ENCODE data around the gene ADORA2A.

ADORA2A gene

GRCh38 chr22:24427500-24428164 lies at the start of gene ADORA2A:
ADORA2A (plus strand) TSS chr22:24427599; CDS start chr22:24433405, 5,806 bp downstream.
- Mint-ChIP-seq H3K4me3 (peak within 1 kb of the TSS; percentile 100), H3K36me3 (peaks cover 7% of the 10 kb centered on the region), H3K27me3 (no peaks in the 10 kb centered on the region), H3K27ac (peak within 1 kb of the TSS; percentile 99), H3K9me3 (no peaks in the 10 kb centered on the region), H3K4me1 (peaks cover 65% of the 10 kb centered on the region)

- peak overlapping the region; percentile 82 for H3K27ac Mint-ChIP-seq
- peaks cover 6% of the 10 kb centered on the region for H3K36me3 Mint-ChIP-seq
- no peak overlapping the region for H3K4me3 Mint-ChIP-seq
Measured at GRCh38 chr22:24379536-24379935, 47.9 kb upstream of the ADORA2A start.

GRCh38 chr22:24380220-24380904 lies 47.0 kb upstream of the ADORA2A start:
- Mint-ChIP-seq H3K27me3 (no peaks in the 10 kb centered on the region), H3K27ac (no peak overlapping the region), H3K9me3 (no peaks in the 10 kb centered on the region), H3K4me3 (no peak overlapping the region), H3K36me3 (peaks cover 2% of the 10 kb centered on the region), H3K4me1 (peaks cover 29% of the 10 kb centered on the region)

More at GRCh38 chr22:24379536-24379935, 47.9 kb upstream of the ADORA2A start:
- Mint-ChIP-seq H3K27me3 (no peaks in the 10 kb centered on the region), H3K4me1 (peaks cover 29% of the 10 kb centered on the region), H3K9me3 (no peaks in the 10 kb centered on the region)

GRCh38 chr22:24380905-24381230 lies 46.5 kb upstream of the ADORA2A start:
- Mint-ChIP-seq H3K4me1 (peaks cover 29% of the 10 kb centered on the region), H3K9me3 (no peaks in the 10 kb centered on the region), H3K27ac (no peak overlapping the region), H3K27me3 (no peaks in the 10 kb centered on the region), H3K4me3 (no peak overlapping the region), H3K36me3 (peaks cover 2% of the 10 kb centered on the region)

- Mint-ChIP-seq H3K27ac (no peak overlapping the region), H3K36me3 (peaks cover 4% of the 10 kb centered on the region), H3K4me1 (peaks cover 19% of the 10 kb centered on the region), H3K4me3 (no peak overlapping the region), H3K9me3 (no peaks in the 10 kb centered on the region), H3K27me3 (no peaks in the 10 kb centered on the region)
Measured at GRCh38 chr22:24383061-24383460, 44.3 kb upstream of the ADORA2A start.

GRCh38 chr22:24384131-24384530 lies 43.3 kb upstream of the ADORA2A start:
- H3K4me3 Mint-ChIP-seq, result no peak overlapping the region
- no peaks in the 10 kb centered on the region for H3K27me3 Mint-ChIP-seq
- H3K27ac Mint-ChIP-seq, result no peak overlapping the region
- H3K4me1 Mint-ChIP-seq, result peaks cover 9% of the 10 kb centered on the region
- peaks cover 4% of the 10 kb centered on the region for H3K36me3 Mint-ChIP-seq
- no peaks in the 10 kb centered on the region for H3K9me3 Mint-ChIP-seq

- H3K9me3 Mint-ChIP-seq, result no peaks in the 10 kb centered on the region
- no peak overlapping the region for H3K27ac Mint-ChIP-seq
- H3K4me1 Mint-ChIP-seq, result peaks cover 13% of the 10 kb centered on the region
- peaks cover 4% of the 10 kb centered on the region for H3K36me3 Mint-ChIP-seq
- no peaks in the 10 kb centered on the region for H3K27me3 Mint-ChIP-seq
- no peak overlapping the region for H3K4me3 Mint-ChIP-seq
Measured at GRCh38 chr22:24386937-24387471, 40.4 kb upstream of the ADORA2A start.

GRCh38 chr22:24389680-24390079 lies 37.7 kb upstream of the ADORA2A start:
- H3K9me3 Mint-ChIP-seq, result no peaks in the 10 kb centered on the region
- peaks cover 4% of the 10 kb centered on the region for H3K36me3 Mint-ChIP-seq
- no peaks in the 10 kb centered on the region for H3K27me3 Mint-ChIP-seq
- no peak overlapping the region for H3K27ac Mint-ChIP-seq
- peaks cover 13% of the 10 kb centered on the region for H3K4me1 Mint-ChIP-seq
- no peak overlapping the region for H3K4me3 Mint-ChIP-seq

- H3K36me3 Mint-ChIP-seq, result peaks cover 4% of the 10 kb centered on the region
- no peaks in the 10 kb centered on the region for H3K27me3 Mint-ChIP-seq
- H3K27ac Mint-ChIP-seq, result no peak overlapping the region
- H3K4me3 Mint-ChIP-seq, result no peak overlapping the region
- H3K9me3 Mint-ChIP-seq, result no peaks in the 10 kb centered on the region
- H3K4me1 Mint-ChIP-seq, result peaks cover 13% of the 10 kb centered on the region
Measured at GRCh38 chr22:24390156-24390555, 37.2 kb upstream of the ADORA2A start.

GRCh38 chr22:24390576-24390975 lies 36.8 kb upstream of the ADORA2A start:
- H3K27me3 Mint-ChIP-seq, result no peaks in the 10 kb centered on the region
- peaks cover 13% of the 10 kb centered on the region for H3K4me1 Mint-ChIP-seq
- H3K36me3 Mint-ChIP-seq, result peaks cover 4% of the 10 kb centered on the region
- H3K4me3 Mint-ChIP-seq, result no peak overlapping the region
- no peak overlapping the region for H3K27ac Mint-ChIP-seq
- H3K9me3 Mint-ChIP-seq, result no peaks in the 10 kb centered on the region

- Mint-ChIP-seq H3K27me3 (no peaks in the 10 kb centered on the region), H3K4me1 (peaks cover 13% of the 10 kb centered on the region), H3K36me3 (peaks cover 5% of the 10 kb centered on the region), H3K4me3 (no peak overlapping the region), H3K9me3 (no peaks in the 10 kb centered on the region), H3K27ac (no peak overlapping the region)
Measured at GRCh38 chr22:24391836-24392217, 35.6 kb upstream of the ADORA2A start.

- no peaks in the 10 kb centered on the region for H3K27me3 Mint-ChIP-seq
- H3K4me1 Mint-ChIP-seq, result peaks cover 13% of the 10 kb centered on the region
- no peak overlapping the region for H3K27ac Mint-ChIP-seq
- H3K4me3 Mint-ChIP-seq, result no peak overlapping the region
- no peaks in the 10 kb centered on the region for H3K9me3 Mint-ChIP-seq
- H3K36me3 Mint-ChIP-seq, result peaks cover 2% of the 10 kb centered on the region
Measured at GRCh38 chr22:24392218-24392931, 35.0 kb upstream of the ADORA2A start.

GRCh38 chr22:24393012-24393559 lies 34.3 kb upstream of the ADORA2A start:
- Mint-ChIP-seq H3K9me3 (no peaks in the 10 kb centered on the region), H3K27ac (no peak overlapping the region), H3K27me3 (no peaks in the 10 kb centered on the region), H3K4me3 (no peak overlapping the region), H3K36me3 (peaks cover 4% of the 10 kb centered on the region), H3K4me1 (peaks cover 18% of the 10 kb centered on the region)

- no peak overlapping the region for H3K4me3 Mint-ChIP-seq
- H3K27ac Mint-ChIP-seq, result no peak overlapping the region
- H3K4me1 Mint-ChIP-seq, result peaks cover 19% of the 10 kb centered on the region
- no peaks in the 10 kb centered on the region for H3K27me3 Mint-ChIP-seq
- H3K9me3 Mint-ChIP-seq, result no peaks in the 10 kb centered on the region
- peaks cover 4% of the 10 kb centered on the region for H3K36me3 Mint-ChIP-seq
Measured at GRCh38 chr22:24393848-24394247, 33.6 kb upstream of the ADORA2A start.

GRCh38 chr22:24394254-24394653 lies 33.1 kb upstream of the ADORA2A start:
- Mint-ChIP-seq H3K4me3 (no peak overlapping the region), H3K27ac (no peak overlapping the region), H3K9me3 (no peaks in the 10 kb centered on the region), H3K36me3 (peaks cover 4% of the 10 kb centered on the region), H3K4me1 (peaks cover 19% of the 10 kb centered on the region), H3K27me3 (no peaks in the 10 kb centered on the region)

GRCh38 chr22:24398409-24398808 lies 29.0 kb upstream of the ADORA2A start:
- H3K4me1 Mint-ChIP-seq, result peaks cover 16% of the 10 kb centered on the region
- H3K9me3 Mint-ChIP-seq, result no peaks in the 10 kb centered on the region
- H3K27ac Mint-ChIP-seq, result no peak overlapping the region
- H3K27me3 Mint-ChIP-seq, result no peaks in the 10 kb centered on the region
- H3K4me3 Mint-ChIP-seq, result no peak overlapping the region
- H3K36me3 Mint-ChIP-seq, result peaks cover 5% of the 10 kb centered on the region

Measured in activated naive CD4-positive, alpha-beta T cell treated with anti-CD3 and anti-CD28 coated beads, Interleukin-2, amount 50 U/mL, for 24 hours (primary cell).